ENCODE data around the gene RBBP8NL. TPM values are rescaled to one million over a fixed set of nuclear protein-coding genes. Genes with fewer than 3 reads are reported as not detected.

RBBP8NL gene
- total RNA-seq, 2 donors from 2014 or later: 0.40 TPM; not detected in 1

DNA sequence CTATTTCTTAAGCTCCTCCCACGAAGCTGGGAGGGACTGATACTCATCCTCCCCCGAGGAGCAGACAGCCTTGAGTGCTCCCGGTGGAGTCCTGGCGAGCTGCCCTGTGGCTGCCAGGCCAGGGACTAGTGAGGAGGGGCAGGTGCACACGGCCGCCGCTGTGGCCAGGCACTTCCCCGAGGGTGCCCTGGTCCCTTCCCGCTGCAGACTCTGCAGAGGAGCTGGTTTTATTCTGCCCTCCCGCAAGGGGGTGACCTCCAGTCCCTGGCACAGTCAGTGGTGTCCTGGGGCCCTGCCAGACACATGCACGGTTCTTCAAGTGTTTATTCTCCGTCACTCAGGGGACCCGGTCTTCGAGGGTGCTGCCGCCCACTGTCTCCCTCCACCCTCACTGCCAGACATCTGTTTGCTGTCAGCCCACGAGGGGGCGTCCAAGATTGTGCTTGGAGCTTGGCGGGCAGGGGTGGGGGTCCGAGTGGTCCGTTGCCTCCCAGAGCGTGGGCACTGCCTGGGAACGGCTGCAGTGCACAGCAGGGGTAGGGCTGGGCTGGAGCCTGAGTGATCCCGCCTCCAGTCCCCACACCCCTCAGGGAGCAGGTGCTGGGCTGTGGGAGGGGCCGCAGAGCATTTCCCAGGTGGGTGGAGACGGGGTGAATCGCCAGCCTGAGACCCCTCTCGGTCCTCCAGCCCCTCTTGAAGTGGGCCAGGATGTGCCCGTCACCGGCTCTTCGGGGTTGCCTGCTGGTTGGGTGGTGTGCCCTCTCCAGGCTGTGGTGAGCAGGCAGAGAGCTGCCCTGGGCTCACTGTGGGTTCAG lies 17.2 kb downstream of the RBBP8NL start:
- Histone ChIP-seq H3K27ac (ENCODE audit: low read depth, low read length) (no peak overlapping the region), H3K27me3 (ENCODE audit: control insufficient read depth, insufficient read depth, low read length, poor library complexity, severe bottlenecking) (peaks cover 6% of the 10 kb centered on the region), H3K4me1 (ENCODE audit: control insufficient read depth, insufficient read depth, low read length) (peaks cover 4% of the 10 kb centered on the region), H3K4me3 (ENCODE audit: low read length) (no peak overlapping the region), H3K9ac (ENCODE audit: extremely low read depth, low read length, poor library complexity, severe bottlenecking) (no peak overlapping the region), H3K9me3 (ENCODE audit: control insufficient read depth, low read length) (no peaks in the 10 kb centered on the region), H3K36me3 (ENCODE audit: control insufficient read depth, insufficient read depth, low read length) (no peaks in the 10 kb centered on the region)
- Mint-ChIP-seq H3K27me3 (ENCODE audit: insufficient read depth) (peaks cover 14% of the 10 kb centered on the region), H3K4me1 (peaks cover 6% of the 10 kb centered on the region), H3K36me3 (ENCODE audit: low read depth) (peaks cover 1% of the 10 kb centered on the region), H3K4me3 (no peak overlapping the region), H3K9me3 (no peaks in the 10 kb centered on the region), H3K27ac (no peak overlapping the region)
- WGBS, 2 experiments (ENCODE audit: insufficient coverage in 1 of 2, insufficient read length in 1 of 2): 42 to 55% methylated on average over 16 to 30 of the region's 30 CpGs
- peak; percentile 80 for TF ChIP-seq CTCF (conservative IDR thresholded peaks at IDR 0.05)
- DNase-seq: peak; percentile 88

GRCh38 chr20:62409086-62409853 lies 18.1 kb downstream of the RBBP8NL start:
- H3K4me1 Mint-ChIP-seq: peaks cover 6% of the 10 kb centered on the region
- H3K9ac ChIP-seq (ENCODE audit: extremely low read depth, low read length, poor library complexity, severe bottlenecking): no peak overlapping the region

DNA sequence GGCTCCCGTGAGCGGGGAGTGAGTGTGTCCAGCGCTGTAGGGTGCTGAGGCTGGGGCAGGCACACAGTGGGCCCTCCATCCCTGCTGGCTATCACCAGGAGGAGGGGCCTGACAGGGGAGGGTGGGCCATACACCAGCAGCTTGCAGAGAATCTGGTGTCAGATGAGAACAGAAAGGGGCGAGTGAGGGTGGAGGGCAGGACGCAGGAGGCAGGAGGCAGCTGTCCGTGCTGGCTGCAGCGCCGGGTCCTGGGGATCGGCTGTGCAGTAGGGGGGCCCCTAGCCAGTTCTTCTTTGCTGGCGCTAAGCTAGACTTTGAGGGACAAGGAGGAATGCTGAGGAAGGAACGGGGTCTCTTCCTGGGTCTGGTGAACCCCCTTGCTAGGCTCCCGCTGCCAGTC lies 18.7 kb downstream of the RBBP8NL start:
- Mint-ChIP-seq H3K27me3 (ENCODE audit: insufficient read depth) (peaks cover 14% of the 10 kb centered on the region), H3K4me3 (no peak overlapping the region), H3K9me3 (no peaks in the 10 kb centered on the region), H3K36me3 (ENCODE audit: low read depth) (peaks cover 2% of the 10 kb centered on the region), H3K4me1 (peaks cover 6% of the 10 kb centered on the region), H3K27ac (no peak overlapping the region)
- no peak overlapping the region for H3K27ac ChIP-seq (ENCODE audit: low read depth, low read length)
- no peak overlapping the region for H3K9ac ChIP-seq (ENCODE audit: extremely low read depth, low read length, poor library complexity, severe bottlenecking)
- 91 to 96% methylated on average over 5 to 12 of the region's 12 CpGs for WGBS, 2 experiments (ENCODE audit: insufficient coverage in 1 of 2, insufficient read length in 1 of 2)
- peaks cover 6% of the 10 kb centered on the region for H3K27me3 ChIP-seq (ENCODE audit: control insufficient read depth, insufficient read depth, low read length, poor library complexity, severe bottlenecking)
- peaks cover 4% of the 10 kb centered on the region for H3K4me1 ChIP-seq (ENCODE audit: control insufficient read depth, insufficient read depth, low read length)
- H3K9me3 ChIP-seq (ENCODE audit: control insufficient read depth, low read length): no peaks in the 10 kb centered on the region
- DNase-seq: no peak
- H3K36me3 ChIP-seq (ENCODE audit: control insufficient read depth, insufficient read depth, low read length): no peaks in the 10 kb centered on the region
- no peak overlapping the region for H3K4me3 ChIP-seq (ENCODE audit: low read length)
- TF ChIP-seq CTCF (conservative IDR thresholded peaks at IDR 0.05): no peak

More at GRCh38 chr20:62409086-62409853, 18.1 kb downstream of the RBBP8NL start:
- 86 to 89% methylated on average over 11 to 12 of the region's 12 CpGs for WGBS, 2 experiments (ENCODE audit: insufficient coverage in 1 of 2, insufficient read length in 1 of 2)
- DNase-seq: no peak
- TF ChIP-seq CTCF (conservative IDR thresholded peaks at IDR 0.05): no peak
- no peaks in the 10 kb centered on the region for H3K9me3 Mint-ChIP-seq
- Histone ChIP-seq H3K27ac (ENCODE audit: low read depth, low read length) (no peak overlapping the region), H3K9me3 (ENCODE audit: control insufficient read depth, low read length) (no peaks in the 10 kb centered on the region), H3K36me3 (ENCODE audit: control insufficient read depth, insufficient read depth, low read length) (no peaks in the 10 kb centered on the region), H3K4me3 (ENCODE audit: low read length) (no peak overlapping the region), H3K4me1 (ENCODE audit: control insufficient read depth, insufficient read depth, low read length) (peaks cover 4% of the 10 kb centered on the region), H3K27me3 (ENCODE audit: control insufficient read depth, insufficient read depth, low read length, poor library complexity, severe bottlenecking) (peaks cover 6% of the 10 kb centered on the region)
- peaks cover 2% of the 10 kb centered on the region for H3K36me3 Mint-ChIP-seq (ENCODE audit: low read depth)
- H3K27ac Mint-ChIP-seq: no peak overlapping the region
- peaks cover 14% of the 10 kb centered on the region for H3K27me3 Mint-ChIP-seq (ENCODE audit: insufficient read depth)
- H3K4me3 Mint-ChIP-seq: no peak overlapping the region
